GM12801 (cell line): ENCODE results near the gene STK35.

Source experiments
- TF ChIP-seq, protein P1 (sequence below): IDR thresholded peaks from one replicate; pipeline ENCODE4 v1.5.1; 2011; ENCODE audit warnings: control low read depth; ENCODE audit not compliant: insufficient read length; ENCODE audit errors: extremely low read depth

Gene STK35

DNA sequence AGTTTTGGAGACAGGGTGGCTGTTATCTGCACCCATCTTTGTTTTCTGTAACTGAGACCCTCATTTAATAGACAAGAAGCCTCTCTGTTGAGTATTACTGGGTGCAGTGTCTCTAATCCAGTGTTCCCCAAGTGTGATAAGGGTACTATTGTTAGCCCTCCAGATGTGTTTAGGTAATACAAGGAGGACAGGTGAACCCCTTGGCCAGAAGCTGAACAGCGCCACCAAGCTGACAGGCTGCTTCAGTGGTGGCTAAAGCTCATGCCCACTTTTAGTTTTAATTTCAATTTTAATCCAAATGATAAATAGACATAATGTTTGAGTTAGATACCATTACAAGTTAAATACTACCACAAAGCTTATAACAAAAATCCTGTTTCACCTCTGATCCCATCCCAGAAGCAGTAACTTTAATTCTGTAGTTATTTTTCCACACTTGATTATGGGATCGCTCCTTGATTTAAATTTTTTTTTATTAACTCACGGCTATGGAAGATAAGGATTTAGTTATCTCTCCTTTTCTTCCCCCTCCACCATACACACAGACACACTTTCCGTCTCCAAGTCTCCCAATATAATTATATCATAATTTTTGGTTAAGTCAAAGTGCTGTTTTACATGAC, 8.4 kb upstream of the STK35 start:
- TF ChIP-seq, protein P1, sequence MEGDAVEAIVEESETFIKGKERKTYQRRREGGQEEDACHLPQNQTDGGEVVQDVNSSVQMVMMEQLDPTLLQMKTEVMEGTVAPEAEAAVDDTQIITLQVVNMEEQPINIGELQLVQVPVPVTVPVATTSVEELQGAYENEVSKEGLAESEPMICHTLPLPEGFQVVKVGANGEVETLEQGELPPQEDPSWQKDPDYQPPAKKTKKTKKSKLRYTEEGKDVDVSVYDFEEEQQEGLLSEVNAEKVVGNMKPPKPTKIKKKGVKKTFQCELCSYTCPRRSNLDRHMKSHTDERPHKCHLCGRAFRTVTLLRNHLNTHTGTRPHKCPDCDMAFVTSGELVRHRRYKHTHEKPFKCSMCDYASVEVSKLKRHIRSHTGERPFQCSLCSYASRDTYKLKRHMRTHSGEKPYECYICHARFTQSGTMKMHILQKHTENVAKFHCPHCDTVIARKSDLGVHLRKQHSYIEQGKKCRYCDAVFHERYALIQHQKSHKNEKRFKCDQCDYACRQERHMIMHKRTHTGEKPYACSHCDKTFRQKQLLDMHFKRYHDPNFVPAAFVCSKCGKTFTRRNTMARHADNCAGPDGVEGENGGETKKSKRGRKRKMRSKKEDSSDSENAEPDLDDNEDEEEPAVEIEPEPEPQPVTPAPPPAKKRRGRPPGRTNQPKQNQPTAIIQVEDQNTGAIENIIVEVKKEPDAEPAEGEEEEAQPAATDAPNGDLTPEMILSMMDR, result no peak

DNA sequence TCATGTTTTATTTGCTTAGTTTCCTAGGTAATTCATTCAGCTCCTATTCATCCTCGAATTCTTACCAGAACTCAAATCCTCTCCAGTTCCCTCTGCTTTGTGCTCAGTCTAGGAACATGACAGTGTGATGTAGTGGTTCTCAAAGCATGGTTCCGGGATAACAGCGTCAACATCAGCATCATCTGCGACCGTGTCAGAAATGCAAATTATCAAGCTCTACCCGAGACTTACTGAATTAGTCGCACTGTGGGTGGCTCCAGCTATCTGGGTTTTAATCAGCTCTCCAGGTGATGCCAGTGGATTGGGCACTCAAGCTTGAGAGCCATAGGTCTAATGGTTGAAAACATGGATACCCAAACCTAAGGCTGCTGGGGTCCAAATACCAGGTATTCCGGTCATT, 7.7 kb upstream of the STK35 start:
- TF ChIP-seq, protein P1, result no peak

DNA sequence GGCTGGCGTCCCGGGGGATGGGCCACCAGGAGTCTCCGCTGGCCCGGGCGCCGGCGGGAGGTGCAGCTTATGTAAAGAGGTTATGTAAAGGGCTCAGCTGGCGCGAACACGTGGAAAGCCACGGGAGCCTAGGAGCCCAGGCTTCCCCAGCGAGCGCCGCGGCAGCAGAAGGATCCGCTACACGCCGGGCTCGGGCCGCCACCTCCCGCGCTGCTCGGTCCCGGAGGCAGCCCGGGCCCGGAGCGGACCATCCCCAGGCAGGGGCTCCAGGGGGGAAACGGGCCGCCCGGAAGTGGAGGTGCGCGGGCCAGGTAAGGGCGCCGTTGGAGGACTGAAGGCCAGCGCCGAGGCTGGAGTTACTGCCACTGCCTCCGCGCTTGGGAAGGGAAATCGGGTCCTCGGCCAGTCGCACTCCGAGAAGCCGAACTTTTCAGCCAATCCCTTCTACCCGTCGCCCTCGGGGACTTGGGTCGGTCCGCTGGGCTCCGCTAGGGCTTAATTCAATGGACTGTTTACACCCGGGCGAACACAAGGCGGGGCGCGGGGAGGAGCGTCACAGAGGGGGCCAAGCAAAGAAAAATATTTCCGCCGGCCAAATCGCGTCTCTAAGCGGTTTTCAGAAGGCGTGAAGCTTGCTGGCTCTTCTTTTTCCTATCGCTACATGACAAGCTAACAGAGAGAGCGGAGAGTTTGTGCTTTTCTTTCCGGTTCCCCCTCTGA, 398 bp downstream of the STK35 start:
- TF ChIP-seq, protein P1, result no peak

DNA sequence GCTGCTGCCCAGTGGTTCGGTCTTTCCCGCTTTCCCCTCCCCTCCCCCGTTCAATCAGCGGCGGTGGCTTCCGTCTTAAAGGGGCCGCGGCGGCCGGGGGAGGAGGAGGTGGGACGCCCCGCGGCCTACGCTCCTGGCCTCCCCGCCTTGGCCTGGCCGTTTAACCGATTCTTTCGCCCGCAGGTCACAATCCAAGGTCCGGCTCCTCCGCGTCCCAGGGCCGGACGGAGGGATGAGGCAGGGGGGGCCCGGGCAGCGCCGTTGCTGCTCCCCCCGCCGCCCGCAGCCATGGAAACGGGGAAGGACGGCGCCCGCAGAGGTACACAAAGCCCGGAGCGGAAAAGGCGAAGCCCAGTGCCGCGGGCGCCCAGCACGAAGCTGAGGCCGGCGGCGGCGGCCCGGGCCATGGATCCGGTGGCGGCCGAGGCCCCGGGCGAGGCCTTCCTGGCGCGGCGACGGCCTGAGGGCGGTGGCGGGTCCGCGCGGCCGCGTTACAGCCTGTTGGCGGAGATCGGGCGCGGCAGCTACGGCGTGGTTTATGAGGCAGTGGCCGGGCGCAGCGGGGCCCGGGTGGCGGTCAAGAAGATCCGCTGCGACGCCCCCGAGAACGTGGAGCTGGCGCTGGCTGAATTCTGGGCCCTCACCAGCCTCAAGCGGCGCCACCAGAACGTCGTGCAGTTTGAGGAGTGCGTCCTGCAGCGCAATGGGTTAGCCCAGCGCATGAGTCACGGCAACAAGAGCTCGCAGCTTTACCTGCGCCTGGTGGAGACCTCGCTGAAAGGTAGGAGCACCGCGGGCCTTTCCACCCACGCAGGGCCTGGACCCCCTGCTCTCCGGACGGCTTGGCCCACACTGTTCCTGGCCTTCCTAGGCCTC, 1.2 kb downstream of the STK35 start:
- TF ChIP-seq, protein P1, result no peak

DNA sequence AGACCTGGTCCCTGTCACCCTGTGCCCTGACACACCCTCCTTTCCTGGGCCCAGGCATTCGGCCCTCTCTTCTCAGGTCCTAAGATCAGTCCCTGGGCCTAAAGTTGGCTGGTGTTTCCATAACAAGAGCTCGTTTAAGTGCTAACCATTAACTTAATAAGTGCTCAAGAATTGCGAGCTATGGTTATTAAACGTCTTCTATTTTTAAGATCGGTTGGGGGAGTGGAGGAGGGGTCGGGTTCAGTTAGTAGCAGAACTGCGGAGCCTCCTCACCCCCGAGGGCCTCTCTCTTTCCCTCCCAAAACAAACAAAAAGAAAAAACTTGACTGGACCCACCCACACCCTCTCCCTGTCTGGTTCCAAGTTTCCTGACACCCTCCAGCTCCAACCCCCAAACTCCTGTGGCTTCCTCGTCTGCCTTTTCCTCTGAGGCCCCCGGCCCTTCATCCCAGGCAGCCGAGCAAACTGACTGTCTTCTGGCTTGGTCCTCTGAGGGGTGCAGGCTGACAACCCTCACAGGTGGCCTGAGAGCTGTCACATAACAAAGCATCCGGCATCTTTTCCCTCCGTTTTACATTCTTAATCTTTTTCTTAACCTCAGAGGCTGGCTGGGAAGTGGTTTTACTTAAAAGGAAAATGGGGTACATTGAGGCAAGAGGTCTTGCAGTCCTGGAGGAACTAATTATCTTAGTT, 2.0 kb downstream of the STK35 start:
- TF ChIP-seq, protein P1, result no peak

DNA sequence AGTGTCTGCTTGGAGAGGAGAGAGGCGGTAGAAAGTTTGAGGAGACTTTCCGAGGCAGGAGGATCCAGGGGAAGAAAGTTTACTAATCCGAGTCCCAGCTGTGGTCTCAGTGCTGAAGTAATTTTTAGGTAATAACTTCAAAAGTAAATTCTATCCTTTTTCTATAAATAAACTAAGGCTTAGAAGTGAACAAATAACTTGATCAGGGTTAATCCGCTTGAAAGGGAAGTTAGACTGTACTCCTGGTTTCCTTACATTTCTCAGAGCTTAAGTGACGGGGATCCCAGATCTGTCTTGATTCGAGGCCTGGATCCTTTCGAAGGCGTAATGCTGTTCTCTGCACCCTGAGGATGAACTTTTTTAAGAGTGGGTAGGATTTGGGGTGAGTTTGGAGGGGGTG, 2.6 kb downstream of the STK35 start:
- TF ChIP-seq, protein P1, result no peak

DNA sequence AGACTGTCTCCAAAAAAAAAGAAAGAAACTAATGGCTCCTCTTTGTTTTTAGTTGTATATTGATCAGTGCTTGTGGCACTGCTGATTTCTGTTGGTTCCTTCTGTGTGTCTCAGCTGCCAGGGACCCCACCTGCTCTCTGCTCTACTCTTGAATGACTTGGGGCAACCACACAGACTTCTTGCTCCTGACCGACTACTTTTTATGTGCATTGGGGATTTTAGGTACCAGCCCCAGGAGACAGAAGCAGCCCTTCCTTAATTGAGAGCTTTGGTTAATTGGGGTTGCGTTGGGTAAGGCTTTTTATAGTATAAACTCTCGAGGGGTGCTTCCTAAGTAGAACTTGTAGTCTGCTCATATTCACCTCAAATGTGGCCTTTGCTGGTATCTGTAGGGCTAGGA, 6.9 kb downstream of the STK35 start:
- TF ChIP-seq, protein P1, result no peak
